HepG2 (cell line): ENCODE data around the gene APBB2. TPM values are rescaled to one million over a fixed set of nuclear protein-coding genes. Genes with fewer than 3 reads are reported as not detected.

Source experiments
- AKNA ChIP-seq: sonication (generic); formaldehyde crosslinking; IDR thresholded peaks from 2 replicates; pipeline ENCODE4 v1.4.0; 2020; ENCODE audit warnings: missing genetic modification reagents, borderline replicate concordance
- CHD4 ChIP-seq: fragments of 200-600 bp; sonication (generic); IDR thresholded peaks from 2 replicates; pipeline ENCODE4 v1.7.0; 2017; ENCODE audit warnings: mild to moderate bottlenecking, low read length, borderline replicate concordance
- EED ChIP-seq: sonication (generic); formaldehyde crosslinking; IDR thresholded peaks from 2 replicates; pipeline ENCODE4 v1.5.0; 2020; ENCODE audit warnings: mild to moderate bottlenecking, missing genetic modification reagents
- FOXJ3 ChIP-seq: sonication (generic); formaldehyde crosslinking; IDR thresholded peaks from 2 replicates; pipeline ENCODE4 v1.4.0; 2020; ENCODE audit warnings: missing genetic modification reagents, mild to moderate bottlenecking, borderline replicate concordance
- HMGA1 ChIP-seq: sonication (generic); formaldehyde crosslinking; conservative IDR thresholded peaks from 2 replicates; pipeline ENCODE4 v1.4.0; 2020; ENCODE audit warnings: missing genetic modification reagents
- KMT2B ChIP-seq: IDR thresholded peaks from 2 replicates; pipeline ENCODE4 v1.6.1; 2016; ENCODE audit warnings: missing genetic modification reagents, missing compliant biosample characterization
- MTA3 ChIP-seq: sonication (generic); formaldehyde crosslinking; IDR thresholded peaks from 2 replicates; pipeline ENCODE4 v1.4.0; 2020; ENCODE audit warnings: missing genetic modification reagents
- PCBP1 ChIP-seq: fragments of 200-400 bp; formaldehyde crosslinking; IDR thresholded peaks from 2 replicates; pipeline ENCODE4 v1.6.1; 2017; ENCODE audit warnings: mild to moderate bottlenecking, low read depth, low read length, borderline replicate concordance
- PRPF4 ChIP-seq: fragments of 200-400 bp; formaldehyde crosslinking; IDR thresholded peaks from 2 replicates; pipeline ENCODE4 v1.6.1; 2016; ENCODE audit warnings: low read length, low read depth; ENCODE audit not compliant: poor library complexity, severe bottlenecking
- ZBTB10 ChIP-seq: sonication (generic); formaldehyde crosslinking; IDR thresholded peaks from 2 replicates; pipeline ENCODE4 v1.4.0; 2020; ENCODE audit warnings: missing genetic modification reagents, borderline replicate concordance
- ZBTB4 ChIP-seq: sonication (generic); formaldehyde crosslinking; IDR thresholded peaks from 2 replicates; pipeline ENCODE4 v1.4.0; 2020; ENCODE audit warnings: missing genetic modification reagents, mild to moderate bottlenecking, borderline replicate concordance
- ZNF121 ChIP-seq: sonication (generic); formaldehyde crosslinking; IDR thresholded peaks from 2 replicates; pipeline ENCODE4 v1.5.0; 2020; ENCODE audit warnings: mild to moderate bottlenecking, missing genetic modification reagents
- ZNF788 ChIP-seq: sonication (generic); formaldehyde crosslinking; IDR thresholded peaks from 2 replicates; pipeline ENCODE4 v1.5.0; 2020; ENCODE audit warnings: mild to moderate bottlenecking, missing genetic modification reagents, borderline replicate concordance
- polyA plus RNA-seq, 8 experiments: library from polyadenylated mRNA; depleted of rRNA in 3 of 8; stranded (reverse) in 7 of 8; unstranded in 1 of 8; fragments of >200 nt; fragmentation: Illumina TruSeq in 4 of 8; extraction: Trizol in 4 of 8; gene quantifications; 2 replicates each; pipeline versions ENCODE4 v1.2.1 to v1.2.3, GENCODE V29; 2011 to 2016; ENCODE audit warnings: low read depth in 4 of 8, missing spikeins in 1 of 8, mixed read lengths in 1 of 8; ENCODE audit not compliant: insufficient read depth in 1 of 8
- total RNA-seq, 5 experiments: library from RNA; depleted of rRNA; stranded (reverse); fragments of >200 nt; fragmentation: Illumina TruSeq; extraction: Trizol; gene quantifications; 2 replicates each; pipeline ENCODE4 v1.2.3, GENCODE V29; 2016; ENCODE audit warnings: low read depth in 1 of 5
- TF ChIP-seq, protein P1 (sequence below): sonication (generic); formaldehyde crosslinking; IDR thresholded peaks from 2 replicates; pipeline ENCODE4 v1.5.0; 2020; ENCODE audit warnings: mild to moderate bottlenecking, missing genetic modification reagents

Gene APBB2
- total and polyA plus RNA-seq, 2 of the 13 experiments (the other 11 are each of a cell fraction or from before 2014, with no cell fraction given) = 11.7 to 17.0 TPM

DNA sequence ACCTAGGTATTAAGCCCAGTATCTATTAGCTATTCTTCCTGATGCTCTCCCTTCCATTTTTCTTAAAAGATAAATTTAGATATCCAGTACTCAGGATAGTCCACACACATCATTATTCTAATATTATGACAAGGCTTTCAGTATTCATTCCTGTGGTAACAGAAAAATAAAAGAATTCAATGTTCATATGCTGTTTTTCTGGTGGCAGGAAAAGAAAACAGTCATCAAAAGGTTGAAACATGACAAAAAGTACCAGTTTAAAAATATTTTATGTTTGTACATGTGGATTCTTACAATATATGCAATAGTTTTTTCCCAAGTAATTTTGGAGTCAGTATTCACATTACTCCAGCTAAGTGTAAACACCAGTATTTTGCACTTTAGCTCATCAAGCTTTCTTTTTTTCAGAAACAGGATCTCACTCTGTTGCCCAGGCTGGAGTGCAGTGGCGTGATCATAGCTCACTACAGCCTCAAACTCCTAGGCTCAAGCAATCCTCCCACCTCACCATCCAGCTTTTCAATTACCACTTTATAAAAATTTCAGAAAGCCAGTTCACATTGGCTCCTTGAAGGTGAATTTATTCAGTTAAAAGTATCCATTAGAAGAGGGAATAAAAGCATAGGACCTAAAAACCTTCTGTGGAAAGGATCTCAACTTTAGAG is 2.3 kb downstream of the APBB2 start (continued):
- TF ChIP-seq AKNA (CRISPR knock-in tag) (no peak), CHD4 (no peak), PRPF4 (no peak), HMGA1 (CRISPR knock-in tag) (no peak), ZNF788 (CRISPR knock-in tag) (no peak), PCBP1 (no peak), FOXJ3 (0 out of 2 replicates have a peak, but pooled peaks have one; percentile 8), ZBTB10 (no peak), ZBTB4 (CRISPR knock-in tag) (no peak), ZNF121 (CRISPR knock-in tag) (peak; percentile 97), MTA3 (CRISPR knock-in tag) (no peak), EED (no peak), KMT2B (no peak)
- TF ChIP-seq, protein P1, sequence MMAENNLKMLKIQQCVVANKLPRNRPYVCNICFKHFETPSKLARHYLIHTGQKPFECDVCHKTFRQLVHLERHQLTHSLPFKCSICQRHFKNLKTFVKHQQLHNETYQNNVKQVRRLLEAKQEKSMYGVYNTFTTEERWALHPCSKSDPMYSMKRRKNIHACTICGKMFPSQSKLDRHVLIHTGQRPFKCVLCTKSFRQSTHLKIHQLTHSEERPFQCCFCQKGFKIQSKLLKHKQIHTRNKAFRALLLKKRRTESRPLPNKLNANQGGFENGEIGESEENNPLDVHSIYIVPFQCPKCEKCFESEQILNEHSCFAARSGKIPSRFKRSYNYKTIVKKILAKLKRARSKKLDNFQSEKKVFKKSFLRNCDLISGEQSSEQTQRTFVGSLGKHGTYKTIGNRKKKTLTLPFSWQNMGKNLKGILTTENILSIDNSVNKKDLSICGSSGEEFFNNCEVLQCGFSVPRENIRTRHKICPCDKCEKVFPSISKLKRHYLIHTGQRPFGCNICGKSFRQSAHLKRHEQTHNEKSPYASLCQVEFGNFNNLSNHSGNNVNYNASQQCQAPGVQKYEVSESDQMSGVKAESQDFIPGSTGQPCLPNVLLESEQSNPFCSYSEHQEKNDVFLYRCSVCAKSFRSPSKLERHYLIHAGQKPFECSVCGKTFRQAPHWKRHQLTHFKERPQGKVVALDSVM (CRISPR knock-in tag) = no peak
- TF ChIP-seq, all 625 proteins: peak for 3
